Endothelial cell of umbilical vein (primary cell): ENCODE results near the gene BATF. TPM values are rescaled to one million over a fixed set of nuclear protein-coding genes. Genes with fewer than 3 reads are reported as not detected.

Source experiments
- BruUV-seq: library from RNA; stranded (reverse); fragments of 400-500 nt; replicated peaks from 2 replicates; lab custom pipeline; 2021; lab: Mats Ljungman, UMichigan
- CTCF ChIA-PET: fragments of 300-600, 350-600 bp; sonication (Branson Sonifier 250); formaldehyde crosslinking; loops from one replicate; lab custom pipeline; 2021; ENCODE audit warnings: antibody characterized with exemption, inconsistent platforms; lab: Charles Lee
- POLR2A ChIA-PET: fragments of 300-600, 350-600 bp; sonication (Branson Sonifier 250); formaldehyde crosslinking; loops from one replicate; lab custom pipeline; 2021; ENCODE audit warnings: antibody characterized with exemption, inconsistent platforms; lab: Charles Lee
- DNase-seq: peaks from one replicate; pipeline ENCODE4 v3.0.0-alpha.2; 2011; ENCODE audit warnings: low read depth, low spot score
- FAIRE-seq: peaks from 2 replicates; lab custom pipeline; 2011; peaks lifted over from hg19 to GRCh38; lab: Jason Lieb, UNC
- H2AFZ ChIP-seq: 2 replicates; pipeline ENCODE4 v1.6.0; 2012; ENCODE audit warnings: low read depth, low read length, control low read depth, inconsistent platforms
- H3K27ac ChIP-seq: 2 replicates; pipeline ENCODE4 v1.5.1; 2011; ENCODE audit warnings: low read depth, mild to moderate bottlenecking, control low read depth, low read length, moderate library complexity; ENCODE audit not compliant: insufficient read depth
- H3K27me3 ChIP-seq, 2 experiments: 2 replicates each; pipeline versions ENCODE4 v1.6.0 to v1.6.1; 2011; ENCODE audit warnings: low read length in 2 of 2, mixed read lengths in 1 of 2; ENCODE audit not compliant: control insufficient read depth in 2 of 2, insufficient read depth in 2 of 2
- H3K36me3 ChIP-seq, 2 experiments: 2 replicates in 1 of 2; 3 replicates in 1 of 2; pipeline ENCODE4 v1.5.1; 2011; ENCODE audit warnings: low read length in 2 of 2, mild to moderate bottlenecking in 1 of 2, moderate library complexity in 1 of 2; ENCODE audit not compliant: control insufficient read depth in 2 of 2, insufficient read depth in 2 of 2; ENCODE audit errors: extremely low read depth in 1 of 2
- H3K4me1 ChIP-seq: 3 replicates; pipeline ENCODE4 v1.5.1; 2011; ENCODE audit warnings: mild to moderate bottlenecking, low read length; ENCODE audit not compliant: control insufficient read depth, insufficient read depth; ENCODE audit errors: extremely low read depth
- H3K4me2 ChIP-seq: 2 replicates; pipeline ENCODE4 v1.6.1; 2011; ENCODE audit warnings: low read length, control low read depth, mixed read lengths; ENCODE audit not compliant: insufficient read depth
- H3K4me3 ChIP-seq, 3 experiments: fragments of 200-600 bp in 1 of 3; sonication (generic), shearing (Covaris generic) in 1 of 3; replicated peaks in 1 of 3; 2 replicates each; pipeline ENCODE4 v1.5.1; 2011 to 2016; ENCODE audit warnings: control low read depth in 3 of 3, low read length in 3 of 3, mild to moderate bottlenecking in 2 of 3, inconsistent platforms in 1 of 3, low read depth in 1 of 3, moderate library complexity in 1 of 3; ENCODE audit not compliant: insufficient read depth in 1 of 3
- H3K79me2 ChIP-seq: 2 replicates; pipeline ENCODE4 v1.6.0; 2012; ENCODE audit warnings: low read length, inconsistent platforms; ENCODE audit not compliant: control insufficient read depth, insufficient read depth
- H3K9ac ChIP-seq: replicated peaks from 2 replicates; pipeline ENCODE3; 2011; ENCODE audit warnings: low read length, control low read depth; ENCODE audit not compliant: insufficient read depth; ENCODE audit errors: extremely low read depth
- H3K9me1 ChIP-seq: replicated peaks from 3 replicates; pipeline ENCODE4 v1.6.0; 2011; ENCODE audit warnings: mild to moderate bottlenecking, low read length; ENCODE audit not compliant: control insufficient read depth, insufficient read depth; ENCODE audit errors: extremely low read depth
- H3K9me3 ChIP-seq: replicated peaks from 2 replicates; pipeline ENCODE4 v1.5.1; 2012; ENCODE audit warnings: low read length, inconsistent platforms; ENCODE audit not compliant: control insufficient read depth, insufficient read depth
- H4K20me1 ChIP-seq: replicated peaks from 2 replicates; pipeline ENCODE3; 2011; ENCODE audit warnings: mild to moderate bottlenecking, low read length; ENCODE audit not compliant: control insufficient read depth, insufficient read depth; ENCODE audit errors: extremely low read depth
- EZH2 ChIP-seq: IDR thresholded peaks from 2 replicates; pipeline ENCODE4 v1.6.1; 2012; ENCODE audit warnings: borderline replicate concordance, low read depth, mild to moderate bottlenecking, moderate library complexity, low read length, inconsistent platforms; ENCODE audit not compliant: severe bottlenecking
- FOS ChIP-seq: IDR thresholded peaks from 2 replicates; pipeline ENCODE4 v1.6.1; 2011; ENCODE audit warnings: mild to moderate bottlenecking, low read length, moderate library complexity, borderline replicate concordance; ENCODE audit not compliant: insufficient read depth
- GATA2 ChIP-seq: IDR thresholded peaks from 2 replicates; pipeline ENCODE4 v1.7.0; 2011; ENCODE audit warnings: low read depth, mild to moderate bottlenecking, moderate library complexity, mixed read lengths, low read length; ENCODE audit not compliant: insufficient read length, insufficient read depth
- JUN ChIP-seq: IDR thresholded peaks from 2 replicates; pipeline ENCODE4 v1.6.1; 2011; ENCODE audit warnings: borderline replicate concordance, low read depth; ENCODE audit not compliant: insufficient read length, insufficient read depth
- MYC ChIP-seq: IDR thresholded peaks from one replicate; pipeline ENCODE4 v1.6.1; 2011; ENCODE audit warnings: mild to moderate bottlenecking, low read depth, low read length
- POLR2A ChIP-seq: IDR thresholded peaks from 2 replicates; pipeline ENCODE4 v1.6.1; 2012; ENCODE audit warnings: low read depth, mild to moderate bottlenecking, control low read depth, low read length
- POLR2AphosphoS5 ChIP-seq: IDR thresholded peaks from 2 replicates; pipeline ENCODE4 v1.6.1; 2012; ENCODE audit warnings: low read depth, mild to moderate bottlenecking, control low read depth, low read length, moderate library complexity; ENCODE audit not compliant: insufficient read depth
- dilution Hi-C: fragments of 300-500 bp; cut with MboI; formaldehyde crosslinking; loops from one replicate; pipeline ENCODE4 v1.15.0; 2019; ENCODE audit warnings: low sequenced_read_pairs; ENCODE audit not compliant: extremely low pct_ligation_motif_present
- intact Hi-C: fragments of 100-400 bp; cut with micrococcal nuclease; formaldehyde crosslinking; loops from one replicate; pipeline ENCODE4 v1.10.0; 2022
- polyA plus RNA-seq, 4 experiments: library from polyadenylated mRNA; depleted of rRNA in 3 of 4; stranded (reverse) in 3 of 4; unstranded in 1 of 4; fragments of >200 nt; gene quantifications; 2 replicates each; pipeline versions ENCODE4 v1.2.1 to v1.2.3, GENCODE V29; 2011 to 2012; ENCODE audit warnings: missing spikeins in 1 of 4
- total RNA-seq: library from RNA; stranded (reverse); gene quantifications from 2 replicates; pipeline ENCODE4 v1.2.3, GENCODE V29; 2021
- TF ChIP-seq, protein P1 (sequence below): IDR thresholded peaks from 2 replicates; pipeline ENCODE4 v1.6.1; 2011; ENCODE audit not compliant: insufficient read depth, insufficient read length
- TF ChIP-seq, protein P2 (sequence below), 2 donors: IDR thresholded peaks; 1 replicate in 1 of 2; 2 replicates in 1 of 2; pipeline ENCODE4 v1.5.1; 2011; ENCODE audit warnings: low read length in 2 of 2, mild to moderate bottlenecking in 2 of 2, moderate library complexity in 2 of 2, control low read depth in 1 of 2, inconsistent platforms in 1 of 2, low read depth in 1 of 2; ENCODE audit not compliant: insufficient read depth in 1 of 2; ENCODE audit errors: extremely low read depth in 1 of 2

The BATF gene
- total and polyA plus RNA-seq, 2 donors (not counting 3 experiments of a cell fraction or from before 2014, with no cell fraction given) = not detected

DNA sequence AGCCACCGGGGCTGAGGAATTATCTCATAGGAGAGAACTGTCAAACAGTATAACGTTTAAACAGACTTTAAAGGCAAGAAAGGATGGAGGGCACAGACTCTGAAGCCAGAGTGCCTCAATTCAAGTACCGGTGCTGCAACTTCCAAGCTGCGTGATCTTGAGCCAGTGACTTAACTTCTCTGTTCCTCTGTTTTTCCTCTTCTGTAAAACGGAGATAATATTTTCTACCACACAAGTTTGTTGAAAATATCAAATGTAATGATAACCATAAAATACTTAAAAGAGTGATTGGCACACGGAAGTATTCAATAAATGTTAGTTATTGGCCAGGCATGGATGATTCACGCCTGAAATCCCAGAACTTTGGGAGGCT lies 18.2 kb downstream of the BATF start:
- Histone ChIP-seq H3K27me3 (no peaks in the 10 kb centered on the region), H3K9me3 (no peaks in the 10 kb centered on the region), H3K36me3 (no peaks in the 10 kb centered on the region), H3K9ac (no peak overlapping the region), H3K79me2 (no peaks in the 10 kb centered on the region), H3K4me1 (peaks cover 14% of the 10 kb centered on the region), H3K27ac (no peak overlapping the region), H3K4me2 (no peak overlapping the region), H2AFZ (no peak overlapping the region), H3K4me3 (no peak overlapping the region), H4K20me1 (no peaks in the 10 kb centered on the region), H3K9me1 (no peaks in the 10 kb centered on the region)
- dilution Hi-C loops = no loop called here
- DNase-seq (no peak), FAIRE-seq (no peak)
- POLR2A ChIA-PET = no interaction called here
- intact Hi-C loops = no loop called here
- BruUV-seq = no TSS peak
- CTCF ChIA-PET = interaction anchor here (0.9 kb wide), 1 partner anchor 20 kb away, joined by 4 read pairs; no protein-coding TSS in a partner anchor
- no peak for TF ChIP-seq POLR2A

DNA sequence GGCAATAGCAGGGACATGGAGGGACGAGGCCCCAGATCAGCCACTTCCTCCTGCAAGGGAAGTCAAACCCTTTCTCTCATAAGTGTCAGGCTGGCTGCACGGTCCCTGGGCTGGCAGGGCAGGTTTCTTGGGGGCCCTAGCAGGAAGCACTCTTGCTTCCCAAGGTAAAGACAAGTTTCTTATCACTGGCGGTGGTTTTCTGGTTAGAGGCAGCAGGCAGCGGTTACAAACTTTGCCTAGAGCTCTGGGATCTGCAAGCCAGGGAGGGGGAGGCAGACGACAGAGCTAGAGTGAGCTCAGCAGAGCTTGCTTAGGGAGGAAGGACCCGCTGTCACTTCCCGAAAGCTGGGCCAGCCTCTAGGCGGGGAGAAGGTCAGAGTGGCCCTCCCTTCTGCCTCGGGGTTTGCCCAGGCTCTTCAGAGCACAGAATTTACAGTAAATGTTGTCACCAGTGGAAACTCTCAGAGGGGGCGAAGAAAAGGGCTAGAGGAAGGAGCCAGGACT lies 20.4 kb downstream of the BATF start:
- H3K27ac ChIP-seq = no peak overlapping the region
- peak overlapping the region; percentile 28 for H2AFZ ChIP-seq
- dilution Hi-C loops (no loop called here), intact Hi-C loops (no loop called here)
- H4K20me1 ChIP-seq = no peaks in the 10 kb centered on the region
- no peaks in the 10 kb centered on the region for H3K9me3 ChIP-seq
- POLR2A ChIA-PET = no interaction called here
- BruUV-seq = no TSS peak
- DNase-seq = no peak
- H3K79me2 ChIP-seq = no peaks in the 10 kb centered on the region
- H3K4me2 ChIP-seq = no peak overlapping the region
- H3K9me1 ChIP-seq = no peaks in the 10 kb centered on the region
- CTCF ChIA-PET = interaction anchor here (0.9 to 1.8 kb wide), 5 partner anchors 15 to 56 kb away, joined by 3 to 11 read pairs (median 5); no protein-coding TSS in a partner anchor
- H3K4me1 ChIP-seq = no peaks in the 10 kb centered on the region
- H3K36me3 ChIP-seq = no peaks in the 10 kb centered on the region
- no peaks in the 10 kb centered on the region for H3K27me3 ChIP-seq
- no peak for FAIRE-seq
- TF ChIP-seq, protein P1, sequence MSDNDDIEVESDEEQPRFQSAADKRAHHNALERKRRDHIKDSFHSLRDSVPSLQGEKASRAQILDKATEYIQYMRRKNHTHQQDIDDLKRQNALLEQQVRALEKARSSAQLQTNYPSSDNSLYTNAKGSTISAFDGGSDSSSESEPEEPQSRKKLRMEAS = no peak
- TF ChIP-seq GATA2 = no peak
- TF ChIP-seq, protein P2, sequence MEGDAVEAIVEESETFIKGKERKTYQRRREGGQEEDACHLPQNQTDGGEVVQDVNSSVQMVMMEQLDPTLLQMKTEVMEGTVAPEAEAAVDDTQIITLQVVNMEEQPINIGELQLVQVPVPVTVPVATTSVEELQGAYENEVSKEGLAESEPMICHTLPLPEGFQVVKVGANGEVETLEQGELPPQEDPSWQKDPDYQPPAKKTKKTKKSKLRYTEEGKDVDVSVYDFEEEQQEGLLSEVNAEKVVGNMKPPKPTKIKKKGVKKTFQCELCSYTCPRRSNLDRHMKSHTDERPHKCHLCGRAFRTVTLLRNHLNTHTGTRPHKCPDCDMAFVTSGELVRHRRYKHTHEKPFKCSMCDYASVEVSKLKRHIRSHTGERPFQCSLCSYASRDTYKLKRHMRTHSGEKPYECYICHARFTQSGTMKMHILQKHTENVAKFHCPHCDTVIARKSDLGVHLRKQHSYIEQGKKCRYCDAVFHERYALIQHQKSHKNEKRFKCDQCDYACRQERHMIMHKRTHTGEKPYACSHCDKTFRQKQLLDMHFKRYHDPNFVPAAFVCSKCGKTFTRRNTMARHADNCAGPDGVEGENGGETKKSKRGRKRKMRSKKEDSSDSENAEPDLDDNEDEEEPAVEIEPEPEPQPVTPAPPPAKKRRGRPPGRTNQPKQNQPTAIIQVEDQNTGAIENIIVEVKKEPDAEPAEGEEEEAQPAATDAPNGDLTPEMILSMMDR (IDR thresholded peaks at IDR 0.05; ENCODE audit: extremely low read depth in 1 of 2, insufficient read depth in 1 of 2, low read depth in 1 of 2, low read length in 2 of 2) = no peak
- no peak for TF ChIP-seq EZH2
- TF ChIP-seq POLR2A = no peak
- TF ChIP-seq POLR2AphosphoS5 = no peak
- no peak for TF ChIP-seq MYC
- TF ChIP-seq FOS = no peak
- TF ChIP-seq JUN = no peak
- no peak overlapping the region for H3K4me3 ChIP-seq
- H3K9ac ChIP-seq = no peak overlapping the region
